Mammary epithelial cell (primary cell): ENCODE data around the gene PC.

Experiments
- CTCF ChIP-seq, 2 donors: IDR thresholded peaks in 1 of 2; conservative IDR thresholded peaks in 1 of 2; 2 replicates each; pipeline ENCODE4 v1.5.1; 2011 to 2012; ENCODE audit warnings: inconsistent platforms in 2 of 2, low read length in 2 of 2, mild to moderate bottlenecking in 2 of 2, control low read depth in 1 of 2, low read depth in 1 of 2; ENCODE audit not compliant: insufficient read depth in 1 of 2; ENCODE audit errors: extremely low read depth in 1 of 2
- EZH2 ChIP-seq: IDR thresholded peaks from 2 replicates; pipeline ENCODE4 v1.6.1; 2012; ENCODE audit warnings: low read length, inconsistent platforms, borderline replicate concordance

- TF ChIP-seq CTCF (conservative IDR thresholded peaks at IDR 0.05 in 1 of 2, IDR thresholded peaks at IDR 0.05 in 1 of 2; ENCODE audit: extremely low read depth in 1 of 2, insufficient read depth in 1 of 2, low read depth in 1 of 2, low read length in 2 of 2) (no peak), EZH2 (no peak)
These were observed 42.9 kb downstream of the PC start for GRCh38 chr11:66915046-66915832.
